Esophagus (tissue), 2 donors: ENCODE measurements around the gene C1orf210. TPM values are rescaled to one million over a fixed set of nuclear protein-coding genes. Genes with fewer than 3 reads are reported as not detected.

Experiments
- H3K27ac ChIP-seq, 2 donors: one replicate each; pipeline ENCODE4 v1.5.1; 2013; ENCODE audit warnings: low read depth in 2 of 2, mild to moderate bottlenecking in 2 of 2, inconsistent platforms in 1 of 2, low read length in 1 of 2, moderate library complexity in 1 of 2
- H3K27me3 ChIP-seq, 2 donors: one replicate each; pipeline ENCODE4 v1.6.1; 2013; ENCODE audit warnings: low read length in 2 of 2, control low read depth in 1 of 2, mild to moderate bottlenecking in 1 of 2; ENCODE audit not compliant: insufficient read depth in 2 of 2, control insufficient read depth in 1 of 2
- H3K36me3 ChIP-seq, 2 donors: one replicate each; pipeline ENCODE4 v1.6.1; 2013; ENCODE audit warnings: low read length in 1 of 2; ENCODE audit not compliant: control insufficient read depth in 2 of 2, insufficient read depth in 2 of 2
- H3K4me1 ChIP-seq, 2 donors: one replicate each; pipeline ENCODE4 v1.6.1; 2013; ENCODE audit warnings: low read length in 1 of 2; ENCODE audit not compliant: control insufficient read depth in 2 of 2, insufficient read depth in 2 of 2
- H3K4me3 ChIP-seq, 2 donors: one replicate each; pipeline ENCODE4 v1.5.1; 2013; ENCODE audit warnings: low read length in 2 of 2, mild to moderate bottlenecking in 2 of 2, low read depth in 1 of 2, moderate library complexity in 1 of 2
- H3K9me3 ChIP-seq, 2 donors: one replicate each; pipeline ENCODE4 v1.6.1; 2013; ENCODE audit warnings: mild to moderate bottlenecking in 2 of 2, low read depth in 1 of 2, low read length in 1 of 2, moderate library complexity in 1 of 2; ENCODE audit not compliant: control insufficient read depth in 2 of 2, insufficient read depth in 1 of 2
- WGBS, 2 donors: extraction: QIAGEN DNeasy Blood & Tissue Kit; methylation state at CpG; one replicate each; pipeline ENCODE4 v1.1.7; 2013; 5-methylcytosine and 5-hydroxymethylcytosine counted together
- polyA plus RNA-seq, 2 donors: library from polyadenylated mRNA; stranded (reverse); fragments of 200-250 nt; gene quantifications; one replicate each; pipeline ENCODE4 v1.2.3, GENCODE V29; 2013
- donor health status: healthy with polysubstance abuse.
- donor health status: Bipolar disorder and iron deficiency.

Gene C1orf210
- polyA plus RNA-seq, 2 donors = 9.1 to 16.7 TPM

GRCh38 chr1:43312663-43313515 lies 27.5 kb upstream of the C1orf210 start:
- H3K36me3 ChIP-seq = no peaks in the 10 kb centered on the region
- H3K27me3 ChIP-seq = no peaks in the 10 kb centered on the region
- peaks cover 0 to 3% of the 10 kb centered on the region in 2 donors for H3K9me3 ChIP-seq
- no peak overlapping the region for H3K27ac ChIP-seq
- no peaks in the 10 kb centered on the region for H3K4me1 ChIP-seq
- 91 to 93% methylated on average over 23 to 24 of the region's 24 CpGs for WGBS, 2 donors
- no peak overlapping the region for H3K4me3 ChIP-seq

GRCh38 chr1:43312212-43312623 lies 26.8 kb upstream of the C1orf210 start:
- Histone ChIP-seq H3K27ac (no peak overlapping the region), H3K27me3 (no peaks in the 10 kb centered on the region)

GRCh38 chr1:43311521-43311920 lies 26.1 kb upstream of the C1orf210 start:
- Histone ChIP-seq H3K4me1 (no peaks in the 10 kb centered on the region), H3K27ac (no peak overlapping the region), H3K27me3 (no peaks in the 10 kb centered on the region), H3K9me3 (peaks cover 0 to 3% of the 10 kb centered on the region in 2 donors), H3K36me3 (no peaks in the 10 kb centered on the region), H3K4me3 (no peak overlapping the region)
- WGBS, 2 donors = 93 to 97% methylated on average over 9 of the region's 9 CpGs

More at GRCh38 chr1:43312212-43312623, 26.8 kb upstream of the C1orf210 start:
- Histone ChIP-seq H3K9me3 (peaks cover 0 to 3% of the 10 kb centered on the region in 2 donors), H3K4me3 (no peak overlapping the region), H3K36me3 (no peaks in the 10 kb centered on the region), H3K4me1 (no peaks in the 10 kb centered on the region)
- WGBS, 2 donors = 87 to 89% methylated on average over 18 to 19 of the region's 19 CpGs

GRCh38 chr1:43309405-43310025 lies 24.1 kb upstream of the C1orf210 start:
- peaks cover 0 to 3% of the 10 kb centered on the region in 2 donors for H3K9me3 ChIP-seq
- no peak overlapping the region for H3K27ac ChIP-seq
- peaks cover 0 to 2% of the 10 kb centered on the region in 2 donors for H3K4me1 ChIP-seq
- H3K4me3 ChIP-seq = no peak overlapping the region
- peaks cover 0 to 2% of the 10 kb centered on the region in 2 donors for H3K36me3 ChIP-seq
- WGBS, 2 donors = 88 to 90% methylated on average over 13 of the region's 13 CpGs
- H3K27me3 ChIP-seq = no peaks in the 10 kb centered on the region

GRCh38 chr1:43308635-43309404 lies 23.4 kb upstream of the C1orf210 start:
- H3K9me3 ChIP-seq = peaks cover 0 to 3% of the 10 kb centered on the region in 2 donors
- H3K4me3 ChIP-seq = no peak overlapping the region
- H3K27ac ChIP-seq = no peak overlapping the region
- H3K36me3 ChIP-seq = peaks cover 0 to 2% of the 10 kb centered on the region in 2 donors
- H3K4me1 ChIP-seq = peaks cover 2 to 3% of the 10 kb centered on the region in 2 donors
- 92 to 93% methylated on average over 20 of the region's 20 CpGs for WGBS, 2 donors
- H3K27me3 ChIP-seq = no peaks in the 10 kb centered on the region

- Histone ChIP-seq H3K4me1 (peaks cover 2 to 8% of the 10 kb centered on the region in 2 donors), H3K27me3 (no peaks in the 10 kb centered on the region), H3K9me3 (peaks cover 0 to 3% of the 10 kb centered on the region in 2 donors), H3K36me3 (peaks cover 0 to 2% of the 10 kb centered on the region in 2 donors), H3K27ac (no peak overlapping the region), H3K4me3 (no peak overlapping the region)
- 92 to 94% methylated on average over 9 of the region's 9 CpGs for WGBS, 2 donors
These were observed 22.2 kb upstream of the C1orf210 start for GRCh38 chr1:43307458-43308158.

GRCh38 chr1:43306688-43307457 lies 21.5 kb upstream of the C1orf210 start:
- H3K9me3 ChIP-seq = no peaks in the 10 kb centered on the region
- 87 to 89% methylated on average over 17 of the region's 17 CpGs for WGBS, 2 donors
- H3K27me3 ChIP-seq = no peaks in the 10 kb centered on the region
- peaks cover 2 to 8% of the 10 kb centered on the region in 2 donors for H3K4me1 ChIP-seq
- no peak overlapping the region for H3K4me3 ChIP-seq
- no peak overlapping the region for H3K27ac ChIP-seq
- H3K36me3 ChIP-seq = peaks cover 0 to 2% of the 10 kb centered on the region in 2 donors

- Histone ChIP-seq H3K9me3 (no peaks in the 10 kb centered on the region), H3K4me1 (peaks cover 2 to 8% of the 10 kb centered on the region in 2 donors), H3K27ac (no peak overlapping the region), H3K27me3 (no peaks in the 10 kb centered on the region), H3K4me3 (no peak overlapping the region), H3K36me3 (peaks cover 0 to 2% of the 10 kb centered on the region in 2 donors)
- 78 to 80% methylated on average over 6 of the region's 6 CpGs for WGBS, 2 donors
These were observed 20.7 kb upstream of the C1orf210 start for GRCh38 chr1:43305926-43306687.
